GM12874 (cell line): ENCODE measurements around the gene PSMA2.

Experiments used
- CTCF ChIP-seq: IDR thresholded peaks from 2 replicates; pipeline ENCODE4 v1.5.1; 2011; ENCODE audit warnings: low read depth, mild to moderate bottlenecking, control low read depth, low read length, moderate library complexity; ENCODE audit not compliant: insufficient read depth

PSMA2 gene

GRCh38 chr7:42931834-42932651, at the start of gene PSMA2, which contains the start of gene MRPL32:
Gene PSMA2, minus strand, starts transcription at chr7:42932174. Its CDS starts 16 bp downstream, at chr7:42932158.
Gene MRPL32, plus strand, starts transcription at chr7:42932376. Its CDS starts 11 bp downstream, at chr7:42932387.
- TF ChIP-seq CTCF = no peak

GRCh38 chr7:42981601-42982000, 49.6 kb upstream of the PSMA2 start:
- TF ChIP-seq CTCF = no peak

- no peak for TF ChIP-seq CTCF
These were observed 48.5 kb upstream of the PSMA2 start for GRCh38 chr7:42980514-42980913.

GRCh38 chr7:42980084-42980483, 48.1 kb upstream of the PSMA2 start:
- no peak for TF ChIP-seq CTCF

- no peak for TF ChIP-seq CTCF
These were observed 46.5 kb upstream of the PSMA2 start for GRCh38 chr7:42978496-42978895.

- no peak for TF ChIP-seq CTCF
These were observed 44.4 kb upstream of the PSMA2 start for GRCh38 chr7:42976371-42976770.

- TF ChIP-seq CTCF = no peak
These were observed 40.9 kb upstream of the PSMA2 start for GRCh38 chr7:42972699-42973500.
